Measurements from ENCODE around the gene EPHA4.
A peak's percentile ranks its signal among the peaks of the same experiment; 100 is the strongest.

The EPHA4 gene

DNA sequence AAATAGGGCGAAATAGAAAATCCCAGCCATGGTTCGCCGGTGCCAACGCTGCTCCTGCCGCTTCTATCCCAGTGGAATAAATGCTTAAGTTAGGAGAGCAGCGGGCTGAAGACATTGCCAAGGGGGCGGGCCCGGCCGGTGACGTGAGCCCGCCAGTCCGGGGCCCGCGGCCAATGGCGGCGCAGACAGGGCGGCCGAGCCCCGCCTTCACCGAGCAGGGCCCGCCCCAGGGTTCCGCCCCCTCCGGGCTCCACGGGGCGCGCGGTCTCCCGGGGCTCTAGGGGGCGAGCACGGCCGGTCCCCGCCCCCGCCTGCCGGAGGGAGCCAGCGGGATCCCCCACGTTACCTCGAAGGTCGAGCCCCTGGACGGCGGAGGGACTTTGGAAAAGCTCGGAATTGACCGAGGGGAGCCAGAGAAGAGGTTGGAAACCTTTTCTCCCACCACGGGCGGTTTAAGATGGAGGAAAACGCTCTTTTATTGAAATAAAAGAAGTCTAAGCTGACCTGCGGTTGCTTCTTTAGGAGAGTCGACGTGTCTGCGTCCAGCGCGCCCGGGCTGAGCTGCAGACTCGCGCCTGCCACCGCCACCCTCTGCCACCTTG, at the start of gene EPHA4:
Gene EPHA4 (minus strand): TSS at position 86 of the 602 bp plus-strand sequence. CDS start 56 bp downstream, at position 30.
- peak; percentile 83 for DNase-seq (ENCODE audit: low spot score)

DNA sequence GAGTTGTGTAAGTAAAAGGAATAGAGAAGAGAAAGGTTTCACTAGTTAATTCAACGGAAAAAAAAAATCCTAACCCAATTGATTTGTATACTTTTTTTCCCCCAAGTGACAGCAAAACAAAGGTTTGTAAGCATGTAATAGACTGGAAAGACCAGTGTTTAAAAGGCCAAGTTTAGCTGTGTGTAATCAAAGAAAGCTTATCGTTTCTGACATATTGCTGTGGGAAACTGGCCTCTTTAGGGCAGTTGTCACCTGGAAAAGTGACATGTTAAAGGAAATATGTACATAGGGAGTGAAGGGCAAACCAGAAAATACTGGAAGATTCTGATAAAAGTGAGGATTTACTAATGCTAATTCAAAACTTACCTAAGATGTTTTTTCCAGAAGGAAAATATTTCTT, 45.9 kb upstream of the EPHA4 start:
- DNase-seq (ENCODE audit: low spot score): no peak

DNA sequence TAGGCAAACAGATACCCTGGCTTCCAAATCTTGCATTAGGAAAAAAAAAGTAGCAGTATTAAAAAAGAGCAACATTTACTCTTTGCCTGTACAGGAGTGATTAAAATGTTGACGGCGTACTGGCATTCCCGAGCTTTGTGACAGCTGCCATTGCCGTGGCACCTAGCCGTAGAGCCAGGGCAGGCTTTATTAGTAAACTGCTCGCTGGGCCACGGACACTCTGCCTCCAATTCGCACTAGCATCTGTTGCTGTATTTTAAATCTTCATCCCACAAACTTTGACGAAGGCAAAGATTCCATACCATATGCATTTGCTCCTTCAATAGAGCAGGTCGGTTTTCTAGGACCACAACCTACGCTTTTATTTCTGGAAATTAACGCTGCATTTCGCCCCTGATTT, 44.5 kb upstream of the EPHA4 start:
- DNase-seq (ENCODE audit: low spot score): no peak

DNA sequence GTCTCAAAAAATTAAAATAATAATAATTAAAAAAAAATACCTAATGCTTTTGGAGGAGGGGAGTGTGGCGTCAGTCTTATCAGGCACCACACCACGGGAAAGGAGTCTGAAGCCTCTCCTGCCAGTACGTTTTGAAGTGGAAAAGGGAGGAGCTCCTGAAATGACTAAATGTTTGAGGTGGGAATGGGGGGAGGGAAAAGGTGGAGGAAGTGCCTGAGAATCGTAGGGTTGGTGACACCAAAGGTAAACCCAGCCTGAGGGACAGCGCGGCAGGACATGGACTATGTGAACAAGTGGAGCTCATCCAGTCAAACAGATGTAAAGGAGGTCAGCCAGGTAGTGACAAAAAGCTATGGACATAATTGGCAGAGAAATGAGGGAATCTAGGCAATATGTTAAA, 42.2 kb upstream of the EPHA4 start:
- no peak for DNase-seq (ENCODE audit: low spot score)

DNA sequence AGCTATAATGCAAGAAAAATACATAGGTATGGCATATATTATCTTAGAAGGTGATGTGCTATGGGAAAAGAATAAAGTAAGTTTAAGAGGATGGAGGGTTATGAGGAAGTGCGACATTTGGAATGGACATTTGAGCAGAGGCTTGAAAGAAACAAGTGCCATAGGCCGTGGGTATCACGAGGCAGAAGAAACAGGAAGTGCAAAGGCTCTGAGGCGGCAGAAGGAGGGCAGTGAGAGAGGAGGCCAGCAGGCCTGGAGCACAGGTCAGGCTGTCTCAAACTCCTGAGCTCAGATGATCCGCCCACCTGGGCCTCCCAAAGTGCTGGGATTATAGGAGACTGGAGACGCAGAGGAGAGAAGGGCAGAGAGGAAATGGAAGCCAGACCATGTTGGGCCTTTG, 40.7 kb upstream of the EPHA4 start:
- DNase-seq (ENCODE audit: low spot score): no peak

DNA sequence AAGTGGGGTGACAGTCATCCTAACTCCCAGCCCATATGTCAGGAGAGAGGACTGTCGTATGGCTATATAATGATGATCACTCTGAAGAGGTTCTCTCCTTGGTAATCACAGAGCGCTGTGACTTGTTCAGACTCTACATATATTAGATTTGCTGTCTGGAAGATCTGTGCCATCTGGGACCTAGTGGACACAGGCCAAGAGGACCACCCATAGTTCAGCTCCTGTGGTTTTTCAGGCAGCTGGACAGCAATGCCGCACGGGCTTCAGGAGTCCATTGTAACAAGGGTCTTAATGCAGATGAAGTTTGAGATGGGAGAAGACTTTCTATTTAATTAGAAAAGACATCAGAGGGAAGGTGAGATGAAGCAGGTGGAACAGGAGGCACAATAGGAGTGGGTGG, 40.1 kb upstream of the EPHA4 start:
- DNase-seq (ENCODE audit: low spot score): no peak

DNA sequence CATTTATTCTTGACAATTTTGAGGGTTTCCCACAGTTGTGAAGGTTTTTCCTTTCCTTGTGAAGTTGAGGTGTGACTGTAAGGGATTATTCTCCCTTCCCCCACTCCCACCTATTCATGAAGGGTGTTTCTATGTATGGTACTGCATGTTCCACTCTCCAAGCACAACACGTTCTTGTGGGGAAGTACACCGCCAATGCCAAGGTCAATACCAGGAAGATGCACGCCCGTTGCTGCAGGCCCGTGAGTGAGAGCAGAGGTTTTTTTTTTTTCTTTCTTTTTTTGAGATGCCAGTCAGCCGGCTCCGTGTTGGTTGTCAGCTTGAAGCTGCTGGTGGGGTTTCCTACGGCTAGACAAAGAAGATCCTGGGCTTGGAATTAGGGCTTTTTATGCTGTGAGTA, 38.6 kb upstream of the EPHA4 start:
- no peak for DNase-seq (ENCODE audit: low spot score)

DNA sequence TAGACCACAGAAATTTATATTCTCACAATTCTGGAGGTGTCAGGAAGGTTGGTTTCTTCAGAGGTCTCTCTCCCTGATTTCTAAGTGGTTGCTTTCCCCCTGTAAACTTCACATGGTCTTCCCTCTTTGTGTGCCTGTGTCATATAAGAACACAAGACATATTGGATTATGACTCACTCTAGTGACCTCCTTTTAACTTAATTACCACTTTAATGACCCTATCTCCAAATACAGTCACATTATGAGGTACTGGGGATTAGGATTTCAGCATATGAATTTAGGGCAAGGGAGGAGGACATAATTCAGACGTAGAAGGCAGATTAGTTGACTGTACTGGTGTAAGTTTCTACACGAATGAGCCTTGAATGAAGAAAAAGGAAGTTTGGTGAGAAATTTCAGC, 38.2 kb upstream of the EPHA4 start:
- DNase-seq (ENCODE audit: low spot score): no peak

DNA sequence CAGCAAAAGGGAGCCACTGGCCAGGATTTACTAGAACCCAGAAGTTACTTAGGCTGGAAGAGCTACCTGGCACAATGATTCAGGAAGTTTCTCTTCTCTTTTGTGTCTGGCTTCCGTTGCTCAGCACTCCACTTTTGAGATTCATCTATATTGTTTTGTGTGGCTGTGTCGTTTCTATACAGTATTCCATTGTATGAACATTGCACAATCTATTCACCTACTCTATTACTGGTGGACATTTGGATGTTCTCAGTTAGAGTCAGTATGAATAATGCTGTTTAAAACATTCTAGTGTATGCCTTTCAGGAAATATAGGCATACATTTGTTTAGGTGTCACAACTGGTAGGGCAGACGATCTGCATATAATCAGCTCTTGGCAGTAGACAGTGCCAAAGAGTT, 36.3 kb upstream of the EPHA4 start:
- no peak for DNase-seq (ENCODE audit: low spot score)

DNA sequence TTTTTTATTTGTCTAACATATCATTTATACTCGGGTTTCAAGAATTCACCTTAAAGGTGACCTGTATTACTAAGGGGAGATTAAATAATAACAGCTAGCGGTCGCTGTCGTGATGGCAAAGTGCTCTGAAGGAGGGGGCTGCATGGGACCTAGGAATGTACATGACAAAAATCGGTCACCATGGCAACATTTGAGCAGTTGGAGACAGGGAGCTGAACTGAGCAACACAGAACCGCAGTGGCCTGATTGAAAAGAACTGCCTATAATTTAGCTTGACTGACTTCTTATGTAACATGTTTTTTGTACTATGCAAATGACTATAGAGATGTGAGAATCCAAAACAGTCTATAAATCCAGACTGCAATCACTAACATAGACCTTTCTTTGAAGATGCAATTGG, 34.3 kb upstream of the EPHA4 start:
- DNase-seq (ENCODE audit: low spot score): peak; percentile 22

DNA sequence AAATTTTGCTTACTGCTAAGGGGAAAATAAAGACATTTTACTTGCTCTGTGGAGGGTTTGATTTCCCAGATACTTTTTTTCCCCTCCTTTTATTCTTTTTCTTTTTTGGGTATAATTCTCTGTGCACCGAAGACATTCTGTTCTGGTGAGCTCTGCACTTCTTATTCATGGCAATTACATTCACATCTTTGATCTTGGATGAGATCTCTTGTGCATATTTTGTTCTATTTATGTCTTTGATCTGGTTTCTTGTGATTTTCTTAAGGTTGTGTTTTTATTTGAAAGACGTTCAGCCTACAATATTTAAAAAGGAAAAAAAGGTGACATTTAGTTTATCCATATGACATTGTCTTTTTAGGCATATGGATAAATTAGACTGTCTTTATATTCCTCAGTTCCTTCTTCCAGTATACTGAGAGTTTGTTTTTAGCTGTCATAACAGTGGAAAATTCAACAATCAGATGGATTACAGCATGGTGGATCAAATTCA, 33.7 kb upstream of the EPHA4 start:
- DNase-seq (ENCODE audit: low spot score): no peak

DNA sequence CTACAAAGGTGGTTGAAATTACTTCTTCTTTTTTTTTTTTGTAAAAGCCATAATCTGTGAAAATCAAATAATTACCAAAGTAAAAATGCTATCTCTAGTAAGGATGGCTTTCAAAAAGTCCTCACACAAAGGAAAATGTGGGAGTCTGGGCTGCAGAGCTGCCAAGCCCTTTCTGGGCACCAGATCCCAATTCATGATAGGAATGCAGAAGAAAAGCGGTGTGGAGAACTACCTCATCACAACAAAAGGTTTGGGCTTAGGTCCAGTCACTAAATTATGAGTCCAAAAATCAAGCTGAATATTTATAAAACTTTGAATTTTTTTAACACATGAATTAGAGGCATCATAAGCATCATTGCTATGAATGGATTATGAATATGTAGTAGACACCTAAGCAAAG, 30.8 kb upstream of the EPHA4 start:
- no peak for DNase-seq (ENCODE audit: low spot score)

DNA sequence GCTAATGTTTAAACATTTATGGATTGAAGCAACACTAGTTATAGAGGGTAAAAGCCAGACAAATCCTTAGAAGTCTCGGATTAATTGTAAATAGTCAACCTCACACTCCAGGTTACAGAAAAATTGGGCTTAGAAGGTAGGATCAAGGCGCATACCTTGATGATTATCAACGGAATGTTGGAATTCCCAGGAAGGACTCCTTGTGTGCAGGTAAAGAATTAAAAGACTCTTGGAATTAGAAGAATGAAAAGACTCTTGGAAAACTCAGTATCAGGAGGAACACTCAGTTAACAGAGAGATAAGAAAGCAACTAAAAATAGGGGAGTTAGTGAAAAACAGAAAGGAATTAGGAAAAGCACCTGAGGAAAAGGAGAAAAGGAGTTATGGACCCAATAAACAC, 29.3 kb upstream of the EPHA4 start:
- no peak for DNase-seq (ENCODE audit: low spot score)

DNA sequence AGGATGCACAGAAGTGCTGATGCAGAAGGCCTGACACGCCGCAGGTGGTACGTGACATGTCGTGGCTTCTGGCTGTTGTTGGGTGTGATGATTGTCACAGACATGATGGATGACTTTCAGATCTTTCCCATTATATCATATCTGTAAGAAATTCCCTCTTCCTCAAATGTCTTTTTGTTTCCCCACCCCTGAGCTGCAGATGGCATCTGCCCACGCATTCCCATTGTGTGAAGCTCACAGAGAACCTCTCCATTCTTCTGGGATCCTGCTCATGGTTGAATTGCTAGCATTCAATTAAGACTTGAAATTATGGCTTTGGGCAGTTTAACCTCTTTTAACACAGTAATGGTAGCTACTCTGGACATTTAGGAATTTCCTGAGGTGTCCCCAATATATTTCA, 28.3 kb upstream of the EPHA4 start:
- DNase-seq (ENCODE audit: low spot score): no peak

DNA sequence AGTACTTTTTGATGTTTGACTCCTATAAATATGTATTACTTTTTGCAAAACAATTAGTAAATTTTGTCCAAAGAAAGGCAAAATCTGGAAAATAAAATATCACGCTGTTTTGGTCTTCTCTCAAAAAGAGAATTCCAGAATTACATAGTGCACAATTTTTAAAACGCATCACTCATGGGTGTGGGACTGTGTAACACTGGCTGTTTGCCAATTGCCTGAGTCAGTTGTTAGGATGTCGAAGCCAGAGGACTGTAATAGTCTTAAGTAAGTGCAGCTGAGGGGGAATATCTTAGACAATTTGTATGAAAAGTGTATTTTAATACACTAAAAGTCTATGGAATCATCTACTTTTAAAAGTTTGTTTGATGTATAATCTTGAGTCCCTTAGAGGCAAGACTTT, 24.1 kb upstream of the EPHA4 start:
- no peak for DNase-seq (ENCODE audit: low spot score)

DNA sequence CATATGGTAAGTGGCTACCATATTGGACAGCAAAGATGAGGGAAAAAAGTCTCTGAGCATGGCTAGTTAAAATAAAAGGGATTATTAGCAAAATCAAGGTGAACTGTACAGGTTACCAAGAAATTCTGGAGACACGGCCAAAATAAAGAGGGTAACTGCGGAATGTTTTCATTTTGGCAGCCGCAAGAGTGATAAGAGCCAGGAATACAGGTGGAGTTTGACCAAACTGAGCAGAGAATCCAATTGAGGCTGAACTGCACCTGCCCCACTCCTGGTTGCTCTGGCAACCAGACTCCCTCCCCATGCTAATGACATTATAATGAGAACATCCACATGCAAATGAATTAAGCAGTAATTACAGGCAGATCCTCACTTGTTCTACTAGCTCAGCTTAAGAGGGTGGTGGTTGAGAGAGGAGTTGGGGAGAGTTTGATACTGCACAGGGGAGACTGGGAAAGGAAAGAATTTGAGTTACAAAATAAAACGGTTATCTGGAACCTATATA, 18.8 kb upstream of the EPHA4 start:
- no peak for DNase-seq (ENCODE audit: low spot score)

DNA sequence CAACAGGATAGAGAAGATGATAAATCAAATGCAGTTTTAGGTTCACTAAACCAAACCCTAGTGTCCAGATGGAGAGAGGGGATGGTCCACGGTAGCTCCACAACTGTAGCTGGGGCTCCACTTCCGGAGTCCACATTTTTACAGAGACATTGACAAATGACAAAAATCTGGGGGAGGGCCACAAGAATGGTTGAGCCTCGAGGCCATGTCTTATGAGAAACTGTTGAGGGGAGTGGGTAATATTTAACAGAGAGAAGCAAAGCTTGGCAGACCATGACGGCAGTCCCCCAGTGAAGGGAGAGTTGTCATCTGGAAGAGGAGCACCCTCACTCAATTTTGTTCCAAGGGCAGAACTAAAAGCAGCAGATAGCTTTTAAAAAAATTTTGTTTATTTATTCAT, 17.6 kb upstream of the EPHA4 start:
- DNase-seq (ENCODE audit: low spot score): no peak

DNA sequence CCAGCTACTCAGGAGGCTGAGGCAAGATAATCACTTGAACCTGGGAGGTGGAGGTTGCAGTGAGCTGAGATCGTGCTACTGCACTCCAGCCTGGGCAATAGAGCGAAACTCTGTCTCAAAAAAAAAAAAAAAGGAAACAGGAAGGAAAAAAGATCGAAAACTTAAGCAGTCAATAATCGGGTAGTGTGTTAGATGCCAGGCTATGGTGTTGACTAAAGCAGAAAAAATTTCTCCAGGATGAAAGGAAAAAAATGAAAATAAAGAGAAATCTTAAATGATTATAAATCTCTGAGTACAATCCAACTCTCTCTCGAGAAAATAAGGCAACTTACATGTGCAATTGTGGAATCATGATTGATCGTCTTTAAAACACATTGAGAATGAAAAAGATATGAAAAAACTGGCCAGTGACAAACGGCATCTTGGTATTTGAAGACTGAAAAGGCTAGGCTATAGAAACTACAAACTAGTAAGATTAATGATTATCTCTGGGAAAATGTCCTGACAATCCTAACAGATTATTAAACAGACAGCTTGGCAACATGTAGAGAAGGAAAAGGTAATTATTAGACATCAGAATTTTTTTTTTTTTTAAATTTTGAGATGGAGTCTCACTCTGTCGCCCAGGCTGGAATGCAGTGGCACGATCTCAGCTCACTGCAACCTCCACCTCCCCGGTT, 16.3 kb upstream of the EPHA4 start:
- no peak for DNase-seq (ENCODE audit: low spot score)

DNA sequence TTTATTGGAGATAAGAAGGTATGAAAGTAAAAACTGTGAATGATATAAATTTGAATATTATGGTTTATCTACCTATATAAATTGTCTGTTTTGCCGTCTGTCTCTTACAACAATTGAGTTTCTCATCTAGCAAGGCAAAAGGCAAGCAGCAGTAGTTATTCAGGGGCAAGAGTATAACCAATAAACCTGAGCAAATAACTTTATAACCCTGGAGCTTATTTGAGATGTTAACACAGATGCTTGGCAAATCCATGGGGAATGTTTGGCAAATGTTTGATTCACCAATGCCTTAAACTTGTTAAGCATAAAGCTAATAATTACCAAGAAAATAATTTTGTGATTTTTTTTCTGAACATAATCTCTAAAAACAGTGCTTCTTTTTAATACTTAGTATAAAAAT, 9.9 kb upstream of the EPHA4 start:
- no peak for DNase-seq (ENCODE audit: low spot score)

DNA sequence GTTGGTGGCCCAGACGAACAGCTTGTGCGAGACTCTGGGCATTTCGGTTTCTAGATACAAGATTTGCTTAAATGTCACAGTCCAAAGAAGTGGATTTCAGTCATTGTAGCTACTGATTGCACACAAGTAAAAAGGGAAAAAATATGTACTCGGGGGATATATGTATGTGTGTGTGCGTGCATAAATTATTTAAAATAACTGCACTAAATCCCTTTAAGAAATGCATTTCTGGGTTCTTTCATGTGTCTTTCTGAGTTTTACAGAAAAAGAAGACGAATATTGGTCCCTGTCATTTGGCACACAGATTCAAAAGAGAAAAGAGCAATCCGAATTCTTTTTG, 2.1 kb upstream of the EPHA4 start:
- DNase-seq (ENCODE audit: low spot score): no peak

DNA sequence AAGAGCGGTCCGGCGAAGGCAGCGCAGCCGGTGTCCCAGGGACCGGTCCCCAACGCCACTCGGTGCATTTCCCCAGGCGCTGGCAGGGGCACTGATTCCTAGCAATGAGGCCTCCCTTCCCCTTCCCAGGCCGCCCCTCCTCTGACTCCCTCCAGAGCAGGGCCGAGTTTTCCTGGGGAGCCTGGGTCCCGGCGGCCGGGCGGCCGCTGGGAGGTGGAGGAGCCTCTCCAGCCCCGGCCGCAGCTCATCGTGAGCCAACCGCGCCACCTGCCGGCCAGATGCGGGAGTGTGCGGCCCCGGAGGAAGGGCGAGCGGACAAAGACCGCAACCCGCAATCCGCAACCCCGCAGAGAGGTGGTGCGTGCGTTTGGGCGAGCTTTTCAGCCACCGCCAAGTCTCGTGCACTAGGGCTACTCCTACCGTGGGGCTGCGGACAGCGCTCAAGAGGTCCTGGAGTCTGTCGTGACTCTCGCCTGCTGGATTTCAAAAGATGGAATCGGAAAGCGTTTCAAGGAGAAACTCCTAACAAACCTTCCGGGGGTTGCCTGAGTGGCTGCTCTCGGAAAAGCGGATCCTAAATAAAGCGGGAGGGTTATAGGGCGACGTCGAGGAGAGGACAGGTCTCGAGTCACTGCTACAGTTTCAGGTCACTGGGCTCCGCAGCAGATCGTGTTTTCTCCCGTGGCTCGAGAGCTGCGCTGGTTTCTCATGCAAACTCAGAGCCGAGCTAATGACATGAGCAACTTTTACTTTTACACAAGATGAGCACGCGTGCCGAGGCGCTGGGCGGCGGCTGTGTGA, 1.5 kb upstream of the EPHA4 start:
- peak; percentile 69 for DNase-seq (ENCODE audit: low spot score)

DNA sequence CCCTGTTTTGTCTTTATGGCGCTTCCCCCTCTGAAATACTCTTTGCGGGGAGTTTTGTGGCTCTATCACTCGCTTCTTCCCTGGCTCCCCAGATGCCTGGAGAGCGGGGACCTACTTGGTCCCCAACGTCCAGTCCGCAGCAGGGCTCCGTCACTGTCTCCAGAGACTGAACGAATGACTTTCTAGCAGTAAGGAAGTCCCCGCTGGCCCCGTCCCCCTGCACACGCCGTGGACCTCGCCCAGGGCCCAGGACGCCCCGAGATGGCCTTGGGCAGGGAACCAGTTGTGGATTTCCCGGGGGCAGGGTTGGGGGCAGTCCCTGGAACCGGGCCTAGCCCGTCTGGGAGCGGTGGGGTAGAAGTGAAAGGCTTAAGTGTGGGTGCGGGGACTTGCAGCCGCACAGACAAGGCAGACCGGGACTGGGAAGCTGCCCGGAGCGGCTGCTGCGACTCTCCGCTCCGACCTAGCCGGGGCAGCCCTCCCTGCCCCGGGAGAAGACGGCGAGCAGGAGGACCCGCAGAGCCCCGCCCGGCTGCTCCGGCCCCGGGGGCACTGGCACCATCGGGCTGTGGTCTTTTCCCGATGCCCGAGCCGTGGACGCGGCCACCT, 821 bp upstream of the EPHA4 start:
- peak; percentile 45 for DNase-seq (ENCODE audit: low spot score)
